ENCODE data around the gene SCGN. TPM values are rescaled to one million over a fixed set of nuclear protein-coding genes. Genes with fewer than 3 reads are reported as not detected.
A peak's percentile ranks its signal among the peaks of the same experiment; 100 is the strongest.

SCGN gene
- total and polyA plus RNA-seq, 2 of the 13 experiments (the other 11 are each of a cell fraction or from before 2014, with no cell fraction given): 2.9 to 29.0 TPM

GRCh38 chr6:25642667-25643328 lies 9.2 kb upstream of the SCGN start (continued):
- TF ChIP-seq ZSCAN29 (CRISPR knock-in tag; conservative IDR thresholded peaks at IDR 0.05) (0 out of 2 replicates have a peak, but pooled peaks have one; percentile 75), UBTF (CRISPR knock-in tag; IDR thresholded peaks at IDR 0.05) (0 out of 2 replicates have a peak, but pooled peaks have one; percentile 35), SMARCE1 (IDR thresholded peaks at IDR 0.05; ENCODE audit: borderline replicate concordance) (no peak), U2AF1 (optimal IDR thresholded peaks at IDR 0.05; ENCODE audit: low read depth, low read length) (no peak), IKZF4 (CRISPR knock-in tag; IDR thresholded peaks at IDR 0.05; ENCODE audit: borderline replicate concordance, low read depth, not compliant biosample characterization) (no peak), THAP11 (CRISPR knock-in tag; IDR thresholded peaks at IDR 0.05) (0 out of 2 replicates have a peak, but pooled peaks have one; percentile 12), ZMYM3 (CRISPR knock-in tag; IDR thresholded peaks at IDR 0.05) (peak; percentile 96), ARNT2 (CRISPR knock-in tag; IDR thresholded peaks at IDR 0.05; ENCODE audit: low read depth) (no peak), SRY (CRISPR knock-in tag; IDR thresholded peaks at IDR 0.05) (no peak), ADNP (CRISPR knock-in tag; IDR thresholded peaks at IDR 0.05) (peak; percentile 94), ASH2L (IDR thresholded peaks at IDR 0.05; ENCODE audit: insufficient read length, low read depth, low read length) (no peak), MAFK (conservative IDR thresholded peaks at IDR 0.05 in 1 of 2, IDR thresholded peaks at IDR 0.05 in 1 of 2; ENCODE audit: low read length in 2 of 2) (no peak), ZNF362 (CRISPR knock-in tag; IDR thresholded peaks at IDR 0.05; ENCODE audit: borderline replicate concordance) (peak; percentile 13; the same call in 1 of the 2 replicates), ZNF629 (CRISPR knock-in tag; conservative IDR thresholded peaks at IDR 0.05) (peak; percentile 99), SSRP1 (CRISPR knock-in tag; IDR thresholded peaks at IDR 0.05) (peak; percentile 70; the same call in 1 of the 2 replicates), ZNF232 (CRISPR knock-in tag; IDR thresholded peaks at IDR 0.05; ENCODE audit: borderline replicate concordance) (no peak), MXD4 (CRISPR knock-in tag; IDR thresholded peaks at IDR 0.05) (0 out of 2 replicates have a peak, but pooled peaks have one; percentile 5), ZFP1 (CRISPR knock-in tag; IDR thresholded peaks at IDR 0.05) (0 out of 2 replicates have a peak, but pooled peaks have one; percentile 27), LCORL (IDR thresholded peaks at IDR 0.05) (no peak), LCORL (CRISPR knock-in tag; IDR thresholded peaks at IDR 0.05) (0 out of 2 replicates have a peak, but pooled peaks have one; percentile 14), SMAD3 (CRISPR knock-in tag; IDR thresholded peaks at IDR 0.05) (no peak), SATB2 (CRISPR knock-in tag; IDR thresholded peaks at IDR 0.05) (no peak)
- TF ChIP-seq, protein P1, sequence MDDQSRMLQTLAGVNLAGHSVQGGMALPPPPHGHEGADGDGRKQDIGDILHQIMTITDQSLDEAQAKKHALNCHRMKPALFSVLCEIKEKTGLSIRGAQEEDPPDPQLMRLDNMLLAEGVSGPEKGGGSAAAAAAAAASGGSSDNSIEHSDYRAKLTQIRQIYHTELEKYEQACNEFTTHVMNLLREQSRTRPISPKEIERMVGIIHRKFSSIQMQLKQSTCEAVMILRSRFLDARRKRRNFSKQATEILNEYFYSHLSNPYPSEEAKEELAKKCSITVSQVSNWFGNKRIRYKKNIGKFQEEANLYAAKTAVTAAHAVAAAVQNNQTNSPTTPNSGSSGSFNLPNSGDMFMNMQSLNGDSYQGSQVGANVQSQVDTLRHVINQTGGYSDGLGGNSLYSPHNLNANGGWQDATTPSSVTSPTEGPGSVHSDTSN (CRISPR knock-in tag; IDR thresholded peaks at IDR 0.05; ENCODE audit: borderline replicate concordance): no peak
- TF ChIP-seq, protein P2, sequence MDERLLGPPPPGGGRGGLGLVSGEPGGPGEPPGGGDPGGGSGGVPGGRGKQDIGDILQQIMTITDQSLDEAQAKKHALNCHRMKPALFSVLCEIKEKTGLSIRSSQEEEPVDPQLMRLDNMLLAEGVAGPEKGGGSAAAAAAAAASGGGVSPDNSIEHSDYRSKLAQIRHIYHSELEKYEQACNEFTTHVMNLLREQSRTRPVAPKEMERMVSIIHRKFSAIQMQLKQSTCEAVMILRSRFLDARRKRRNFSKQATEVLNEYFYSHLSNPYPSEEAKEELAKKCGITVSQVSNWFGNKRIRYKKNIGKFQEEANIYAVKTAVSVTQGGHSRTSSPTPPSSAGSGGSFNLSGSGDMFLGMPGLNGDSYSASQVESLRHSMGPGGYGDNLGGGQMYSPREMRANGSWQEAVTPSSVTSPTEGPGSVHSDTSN (CRISPR knock-in tag; IDR thresholded peaks at IDR 0.05): no peak
